ENCODE measurements around the gene PAPSS1.

The PAPSS1 gene

DNA sequence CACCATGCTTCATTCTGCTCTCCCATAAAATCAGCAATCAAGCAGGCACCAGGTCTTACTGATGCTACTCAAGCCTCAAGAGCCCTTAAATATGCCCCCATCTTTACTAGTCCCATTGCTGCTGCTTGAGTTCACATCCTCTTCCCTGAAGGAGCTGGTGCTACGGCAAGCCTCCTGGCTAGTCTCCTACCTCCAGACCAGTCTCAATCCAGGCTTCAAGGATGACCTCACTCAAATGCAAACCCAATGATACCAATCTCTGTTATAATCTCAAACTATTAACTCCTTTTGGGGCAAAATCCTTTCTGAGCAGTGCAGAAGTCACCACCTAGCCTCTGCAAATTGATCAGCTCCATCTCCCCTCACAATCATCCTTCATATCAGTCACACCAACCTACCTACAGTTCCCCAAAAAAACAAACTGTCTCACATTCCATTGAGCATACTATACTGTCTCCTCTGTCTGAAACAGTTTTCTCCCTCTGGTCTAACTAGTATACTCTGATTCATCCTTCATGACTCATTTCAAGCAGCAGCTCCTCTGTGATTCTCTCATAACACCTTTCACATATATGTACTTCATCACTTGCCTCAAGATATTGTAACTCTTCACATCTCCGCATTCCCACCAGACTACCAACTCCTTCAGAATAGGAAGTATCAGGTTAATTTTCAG, 30.0 kb downstream of the PAPSS1 start:
- no peak for TF ChIP-seq EZH2 (IDR thresholded peaks at IDR 0.05; ENCODE audit: borderline replicate concordance, low read depth, low read length, severe bottlenecking)
- TF ChIP-seq, protein P1, sequence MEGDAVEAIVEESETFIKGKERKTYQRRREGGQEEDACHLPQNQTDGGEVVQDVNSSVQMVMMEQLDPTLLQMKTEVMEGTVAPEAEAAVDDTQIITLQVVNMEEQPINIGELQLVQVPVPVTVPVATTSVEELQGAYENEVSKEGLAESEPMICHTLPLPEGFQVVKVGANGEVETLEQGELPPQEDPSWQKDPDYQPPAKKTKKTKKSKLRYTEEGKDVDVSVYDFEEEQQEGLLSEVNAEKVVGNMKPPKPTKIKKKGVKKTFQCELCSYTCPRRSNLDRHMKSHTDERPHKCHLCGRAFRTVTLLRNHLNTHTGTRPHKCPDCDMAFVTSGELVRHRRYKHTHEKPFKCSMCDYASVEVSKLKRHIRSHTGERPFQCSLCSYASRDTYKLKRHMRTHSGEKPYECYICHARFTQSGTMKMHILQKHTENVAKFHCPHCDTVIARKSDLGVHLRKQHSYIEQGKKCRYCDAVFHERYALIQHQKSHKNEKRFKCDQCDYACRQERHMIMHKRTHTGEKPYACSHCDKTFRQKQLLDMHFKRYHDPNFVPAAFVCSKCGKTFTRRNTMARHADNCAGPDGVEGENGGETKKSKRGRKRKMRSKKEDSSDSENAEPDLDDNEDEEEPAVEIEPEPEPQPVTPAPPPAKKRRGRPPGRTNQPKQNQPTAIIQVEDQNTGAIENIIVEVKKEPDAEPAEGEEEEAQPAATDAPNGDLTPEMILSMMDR (IDR thresholded peaks at IDR 0.05; ENCODE audit: borderline replicate concordance, extremely low read depth, low read length, poor library complexity, severe bottlenecking): no peak
- Histone ChIP-seq H3K4me3 (ENCODE audit: low read depth in 1 of 2, low read length in 2 of 2) (no peak overlapping the region), H2AFZ (ENCODE audit: low read depth, low read length) (no peak overlapping the region), H3K36me3 (ENCODE audit: insufficient read depth, low read length) (peaks cover 21% of the 10 kb centered on the region; the same call in 1 of the 2 replicates), H3K4me1 (ENCODE audit: insufficient read depth, low read length) (peaks cover 2% of the 10 kb centered on the region; the same call in 1 of the 2 replicates), H3K9me3 (ENCODE audit: insufficient read depth, low read length, severe bottlenecking) (no peaks in the 10 kb centered on the region), H3K9ac (ENCODE audit: low read depth, low read length) (no peak overlapping the region), H3K79me2 (ENCODE audit: insufficient read depth, low read length) (no peaks in the 10 kb centered on the region), H4K20me1 (ENCODE audit: insufficient read depth, low read length) (no peaks in the 10 kb centered on the region), H3K4me2 (ENCODE audit: insufficient read depth, low read length) (no peak overlapping the region), H3K27me3 (ENCODE audit: insufficient read depth, low read length, poor library complexity) (no peaks in the 10 kb centered on the region), H3K27ac (ENCODE audit: low read length) (no peak overlapping the region)
- DNase-seq: no peak
- ATAC-seq (ENCODE audit: insufficient read depth, low read depth): no peak

DNA sequence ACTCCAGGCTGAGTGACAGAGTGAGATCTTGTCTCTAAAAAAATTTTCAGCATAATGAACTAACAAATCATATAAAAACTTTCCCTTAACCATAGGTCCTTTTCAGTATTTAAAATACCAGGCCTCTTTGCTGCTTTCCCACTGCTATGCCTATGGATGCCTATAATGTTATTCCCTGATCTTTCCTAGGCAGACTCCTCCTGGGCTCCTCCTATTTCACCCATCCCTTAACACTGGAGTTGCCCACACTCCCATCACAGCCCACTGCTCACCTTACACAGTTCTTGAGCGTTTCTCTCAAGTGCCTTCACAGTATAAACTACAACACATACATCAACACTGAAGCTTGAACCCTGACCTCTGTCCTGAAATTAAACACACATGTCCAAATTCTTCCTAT, 31.6 kb downstream of the PAPSS1 start:
- ATAC-seq (ENCODE audit: insufficient read depth, low read depth) (no peak), DNase-seq (no peak)
- Histone ChIP-seq H3K4me1 (ENCODE audit: insufficient read depth, low read length) (peaks cover 2% of the 10 kb centered on the region; the same call in 1 of the 2 replicates), H3K27me3 (ENCODE audit: insufficient read depth, low read length, poor library complexity) (no peaks in the 10 kb centered on the region), H3K4me2 (ENCODE audit: insufficient read depth, low read length) (no peak overlapping the region), H3K9me3 (ENCODE audit: insufficient read depth, low read length, severe bottlenecking) (no peaks in the 10 kb centered on the region), H3K79me2 (ENCODE audit: insufficient read depth, low read length) (no peaks in the 10 kb centered on the region), H3K4me3 (ENCODE audit: low read depth in 1 of 2, low read length in 2 of 2) (no peak overlapping the region), H3K27ac (ENCODE audit: low read length) (no peak overlapping the region), H2AFZ (ENCODE audit: low read depth, low read length) (no peak overlapping the region), H4K20me1 (ENCODE audit: insufficient read depth, low read length) (no peaks in the 10 kb centered on the region), H3K9ac (ENCODE audit: low read depth, low read length) (no peak overlapping the region), H3K36me3 (ENCODE audit: insufficient read depth, low read length) (peaks cover 17% of the 10 kb centered on the region; the same call in 1 of the 2 replicates)
- TF ChIP-seq, protein P1 (IDR thresholded peaks at IDR 0.05; ENCODE audit: borderline replicate concordance, extremely low read depth, low read length, poor library complexity, severe bottlenecking): no peak
- TF ChIP-seq EZH2 (IDR thresholded peaks at IDR 0.05; ENCODE audit: borderline replicate concordance, low read depth, low read length, severe bottlenecking): no peak

DNA sequence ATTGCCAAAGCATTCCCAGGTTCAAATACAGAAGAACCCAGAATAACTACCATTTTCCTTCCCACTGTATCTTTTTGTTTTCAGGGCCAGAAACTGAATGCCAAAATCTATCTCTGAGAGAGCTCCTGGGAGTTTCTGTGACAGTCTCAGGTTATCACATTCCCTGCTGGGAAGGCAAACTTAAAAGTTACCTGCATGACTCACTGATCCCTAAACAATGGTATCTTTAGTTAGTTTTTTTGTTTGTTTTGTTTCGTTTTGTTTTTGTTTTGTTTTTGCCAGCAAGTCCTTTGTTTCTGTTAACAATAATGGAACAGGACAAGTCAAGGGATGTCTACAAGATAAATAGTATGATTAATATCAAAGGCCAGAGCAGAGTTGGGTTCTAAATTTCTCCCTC, 34.3 kb downstream of the PAPSS1 start:
- Histone ChIP-seq H3K9me3 (ENCODE audit: insufficient read depth, low read length, severe bottlenecking) (no peaks in the 10 kb centered on the region), H3K4me1 (ENCODE audit: insufficient read depth, low read length) (no peaks in the 10 kb centered on the region), H4K20me1 (ENCODE audit: insufficient read depth, low read length) (no peaks in the 10 kb centered on the region), H3K27ac (ENCODE audit: low read length) (no peak overlapping the region), H3K79me2 (ENCODE audit: insufficient read depth, low read length) (no peaks in the 10 kb centered on the region), H3K9ac (ENCODE audit: low read depth, low read length) (no peak overlapping the region), H3K36me3 (ENCODE audit: insufficient read depth, low read length) (peaks cover 11% of the 10 kb centered on the region; the same call in 1 of the 2 replicates), H3K27me3 (ENCODE audit: insufficient read depth, low read length, poor library complexity) (no peaks in the 10 kb centered on the region), H3K4me3 (ENCODE audit: low read depth in 1 of 2, low read length in 2 of 2) (no peak overlapping the region), H3K4me2 (ENCODE audit: insufficient read depth, low read length) (no peak overlapping the region), H2AFZ (ENCODE audit: low read depth, low read length) (no peak overlapping the region)
- TF ChIP-seq, protein P1 (IDR thresholded peaks at IDR 0.05; ENCODE audit: borderline replicate concordance, extremely low read depth, low read length, poor library complexity, severe bottlenecking): no peak
- DNase-seq (no peak), ATAC-seq (ENCODE audit: insufficient read depth, low read depth) (no peak)

Measured in DND-41 (cell line).